HT-29 (cell line): ENCODE data around the gene CA10. TPM values are rescaled to one million over a fixed set of nuclear protein-coding genes. Genes with fewer than 3 reads are reported as not detected.
A peak's percentile ranks its signal among the peaks of the same experiment; 100 is the strongest.

Experiments used
- DNase-seq: peaks from one replicate; pipeline ENCODE4 v3.0.0-alpha.2; 2015; ENCODE audit warnings: low spot score
- total RNA-seq: library from RNA; depleted of rRNA; stranded (reverse); fragments of >200 nt; shearing (Covaris generic); gene quantifications from 2 replicates; pipeline ENCODE4 v1.2.3, GENCODE V29; 2014

Gene CA10
- total RNA-seq, 1 experiment from 2014 or later = not detected

GRCh38 chr17:52147431-52147830, 11.1 kb downstream of the CA10 start:
- DNase-seq = no peak

DNA sequence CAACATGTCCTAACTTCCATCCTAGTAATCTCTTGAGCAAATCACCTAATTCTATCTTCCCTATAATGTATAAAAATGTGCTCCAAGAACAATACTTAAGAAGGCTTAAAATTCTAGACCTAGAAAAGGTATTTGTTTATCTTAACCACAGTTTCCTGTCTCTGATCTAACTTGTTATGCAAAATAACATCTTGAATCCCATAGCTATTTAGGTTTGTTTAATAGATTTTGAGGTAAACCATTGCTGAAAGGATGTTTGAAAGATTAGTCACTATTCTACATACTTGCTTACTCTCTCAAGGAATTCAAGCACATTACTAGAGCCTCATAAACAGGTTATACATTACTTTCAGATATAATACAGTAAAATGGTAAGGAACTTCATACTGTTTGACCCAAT, 13.0 kb downstream of the CA10 start:
- no peak for DNase-seq

DNA sequence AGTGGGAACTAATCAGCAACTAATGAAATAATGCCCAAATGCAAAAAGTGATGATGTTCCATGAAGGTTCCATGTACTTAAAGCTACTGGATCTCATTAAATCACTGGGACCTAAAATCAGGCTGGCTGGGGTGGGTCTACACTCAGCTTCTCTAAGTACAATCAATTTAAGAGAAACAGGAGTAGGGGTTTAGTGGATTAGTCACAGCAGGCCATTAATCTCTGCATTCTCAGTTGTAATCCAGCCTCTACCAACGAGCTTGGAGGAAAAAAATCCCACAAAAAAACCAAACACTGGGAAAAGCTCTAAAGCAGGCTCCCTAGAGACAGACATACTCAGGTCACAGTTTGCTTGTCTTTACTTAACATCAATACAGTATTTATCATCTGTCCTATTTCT, 15.0 kb downstream of the CA10 start:
- DNase-seq = no peak

DNA sequence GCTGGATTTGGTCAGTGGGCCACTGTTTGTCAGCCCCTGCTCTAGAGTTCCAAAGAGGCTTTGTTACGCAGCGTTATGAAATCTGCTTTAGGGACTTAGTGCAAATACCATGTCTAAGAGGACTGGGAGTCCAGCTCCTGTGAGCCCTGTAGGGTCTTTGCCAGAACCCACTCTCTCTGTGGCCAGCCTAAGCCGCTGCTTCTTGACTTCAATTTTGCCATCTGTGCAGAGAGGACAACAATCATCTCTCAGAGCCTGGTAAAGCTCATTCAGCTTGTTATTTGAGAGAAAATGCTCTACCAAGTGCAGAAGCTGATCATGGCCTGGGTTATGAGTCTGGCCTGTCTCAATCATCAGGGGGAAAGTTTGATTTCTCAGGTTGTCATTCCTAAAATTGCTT, 17.9 kb downstream of the CA10 start:
- no peak for DNase-seq

DNA sequence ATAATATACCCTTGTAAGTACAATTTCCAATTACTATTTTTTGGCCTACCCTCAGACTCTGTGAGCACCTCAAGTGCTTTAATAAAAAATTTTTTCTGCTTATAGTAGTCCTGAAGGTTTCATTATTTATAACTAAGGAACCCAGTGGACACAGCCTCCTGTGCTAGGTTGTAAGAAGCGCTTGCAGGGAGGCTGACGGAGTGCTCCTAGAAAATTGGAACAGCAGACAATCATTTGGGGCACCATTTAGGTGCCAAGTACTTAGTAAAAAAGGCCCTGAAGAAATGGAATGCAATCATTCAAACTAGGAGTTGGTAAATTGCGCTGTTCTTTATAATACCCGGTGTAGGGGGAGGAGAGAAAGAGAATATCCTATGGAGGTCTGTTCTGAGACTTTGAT, 19.8 kb downstream of the CA10 start:
- no peak for DNase-seq

- DNase-seq = no peak
Measured at GRCh38 chr17:52138350-52138749, 20.2 kb downstream of the CA10 start.

DNA sequence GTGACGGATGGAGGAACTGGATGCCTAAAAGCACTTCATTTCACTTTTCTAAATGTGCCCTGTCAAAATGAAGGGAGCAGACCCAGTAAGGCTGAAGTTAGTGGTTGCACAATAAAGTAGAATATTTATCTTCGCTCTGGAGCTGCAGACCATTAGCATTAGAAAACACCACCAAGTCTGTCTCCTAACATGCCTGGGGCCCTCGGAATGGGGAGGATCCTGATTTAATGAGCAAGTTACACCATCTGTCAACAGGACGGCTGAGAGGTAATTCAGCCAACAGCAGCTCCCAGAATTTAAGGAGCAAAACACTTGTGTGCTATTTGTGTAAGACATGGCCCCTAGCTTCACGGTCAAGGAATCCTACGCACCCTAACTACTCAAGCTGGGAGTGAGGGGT, 22.3 kb downstream of the CA10 start:
- DNase-seq = no peak

DNA sequence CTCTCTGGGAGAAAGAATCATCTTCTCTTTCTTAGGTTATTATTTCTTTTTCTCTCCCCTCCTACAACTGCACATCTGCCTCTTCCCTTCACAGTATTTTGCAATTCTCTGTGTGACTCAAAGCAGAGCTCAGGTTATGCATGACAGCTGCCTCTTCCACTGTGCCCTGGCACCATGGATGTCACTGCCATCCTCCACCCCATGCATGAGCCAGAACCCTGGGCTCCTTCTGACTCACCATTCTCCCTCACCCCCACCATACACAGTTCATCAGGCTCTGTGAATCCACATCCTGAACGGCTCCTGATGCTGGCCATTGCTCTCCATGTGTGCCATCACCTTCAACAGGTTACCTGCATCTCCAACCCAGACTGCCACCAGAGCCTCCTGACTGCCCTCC, 23.9 kb downstream of the CA10 start:
- no peak for DNase-seq

DNA sequence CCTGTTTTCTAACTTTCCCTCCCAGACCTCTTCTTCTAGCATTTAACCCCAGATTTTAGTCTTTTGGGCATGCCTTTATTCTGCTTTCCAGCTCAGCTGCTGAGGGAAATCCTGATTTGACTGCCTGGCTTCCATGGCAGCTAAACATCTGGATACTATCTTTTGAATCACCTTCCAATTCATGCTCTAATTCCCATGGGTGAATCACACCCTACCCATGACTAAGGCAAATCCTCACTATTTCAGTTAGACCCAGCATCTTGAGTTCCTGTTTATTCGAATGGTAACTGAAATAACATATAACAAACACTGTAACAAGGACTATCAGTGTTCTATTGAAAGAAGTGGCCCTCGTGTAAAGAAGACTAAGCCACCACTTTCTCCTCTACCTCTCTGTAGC, 29.8 kb downstream of the CA10 start:
- no peak for DNase-seq

GRCh38 chr17:52124993-52125392, 33.5 kb downstream of the CA10 start:
- no peak for DNase-seq

GRCh38 chr17:52124561-52124960, 34.0 kb downstream of the CA10 start:
- DNase-seq = no peak

- no peak for DNase-seq
Measured at GRCh38 chr17:52120465-52120864, 38.0 kb downstream of the CA10 start.

GRCh38 chr17:52110923-52111581, 47.5 kb downstream of the CA10 start:
- DNase-seq = no peak

- peak; percentile 67 for DNase-seq
Measured at GRCh38 chr17:52106638-52107261, 51.8 kb downstream of the CA10 start.

GRCh38 chr17:52106072-52106471, 52.4 kb downstream of the CA10 start:
- no peak for DNase-seq

- no peak for DNase-seq
Measured at GRCh38 chr17:52105591-52105990, 52.9 kb downstream of the CA10 start.

DNA sequence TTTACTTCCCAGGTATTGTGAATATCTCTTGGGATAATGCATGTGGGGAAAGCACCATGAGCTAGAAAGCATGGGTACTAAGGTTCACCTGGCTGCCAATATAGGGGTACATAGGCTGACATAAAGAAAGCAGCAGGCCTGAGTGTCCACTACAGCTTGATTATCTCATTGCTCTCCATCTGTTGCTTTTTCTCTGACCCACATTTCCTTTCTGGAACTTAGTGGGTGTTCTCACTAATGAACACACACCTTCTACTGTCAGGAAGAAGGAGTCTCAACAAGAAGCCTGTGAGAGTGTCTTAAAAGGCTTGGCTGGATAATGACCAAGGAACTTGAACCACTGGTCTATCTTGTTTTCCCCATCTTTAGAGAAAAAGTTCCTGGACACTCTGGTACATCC, 62.5 kb downstream of the CA10 start:
- no peak for DNase-seq

DNA sequence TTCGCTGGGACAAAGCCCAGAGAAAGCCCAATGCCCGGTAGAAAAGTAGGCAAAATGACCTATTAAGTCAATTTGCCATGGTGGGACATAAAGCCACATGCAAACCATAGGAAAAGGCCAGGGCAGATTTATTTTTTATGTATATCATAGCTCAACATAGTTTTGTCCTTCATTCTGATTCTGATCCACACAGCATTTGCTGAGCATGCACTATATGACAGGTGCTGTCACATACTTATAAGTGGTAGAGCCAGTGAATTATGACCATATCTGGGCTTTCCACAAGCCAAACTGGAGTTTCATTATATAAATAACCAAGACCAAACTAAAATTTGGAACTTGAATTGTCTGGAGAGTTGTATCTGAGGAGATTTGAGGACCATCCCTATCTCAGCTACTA, 74.3 kb downstream of the CA10 start:
- no peak for DNase-seq

GRCh38 chr17:52079496-52079895, 79.0 kb downstream of the CA10 start:
- DNase-seq = no peak

GRCh38 chr17:52071712-52072111, 86.8 kb downstream of the CA10 start:
- no peak for DNase-seq

DNA sequence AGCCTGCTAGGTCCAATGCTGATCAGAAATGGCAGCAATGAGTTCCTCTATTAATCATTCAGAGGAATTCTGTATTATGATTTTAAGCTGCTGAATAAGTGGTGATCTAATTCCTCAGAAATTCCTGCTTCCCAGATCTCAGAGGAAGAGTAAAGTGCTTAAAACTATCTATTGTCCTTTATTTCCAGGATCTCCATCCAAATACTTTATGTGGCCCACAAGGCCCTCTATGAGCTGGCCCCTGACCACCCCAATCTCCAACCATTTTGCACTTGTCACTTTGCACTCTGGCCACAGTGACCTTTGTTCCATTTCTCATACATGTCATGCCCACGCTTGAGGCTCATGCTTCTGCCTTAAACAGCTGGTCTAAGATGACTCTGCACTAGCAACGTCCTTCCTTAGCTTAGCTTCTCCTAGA, 93.7 kb downstream of the CA10 start:
- no peak for DNase-seq

DNA sequence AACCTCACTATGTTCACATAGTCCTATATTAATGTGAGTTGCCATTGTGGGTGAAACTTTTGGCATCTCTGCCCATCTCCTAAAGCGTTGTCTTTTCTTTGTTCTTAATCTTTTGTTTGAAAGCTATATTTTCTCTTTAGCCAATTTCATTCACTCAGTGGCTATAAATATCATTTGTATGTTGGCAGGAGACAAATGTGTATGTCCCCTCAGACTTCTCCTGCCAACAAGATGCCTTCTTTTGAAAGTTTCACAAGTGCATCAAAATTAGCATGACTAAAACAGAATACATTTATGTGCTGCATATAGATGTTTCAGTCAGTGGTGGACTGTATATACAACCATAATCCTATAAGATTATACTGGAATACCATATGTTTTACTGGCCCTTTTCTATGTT, 109.0 kb downstream of the CA10 start:
- DNase-seq = no peak

DNA sequence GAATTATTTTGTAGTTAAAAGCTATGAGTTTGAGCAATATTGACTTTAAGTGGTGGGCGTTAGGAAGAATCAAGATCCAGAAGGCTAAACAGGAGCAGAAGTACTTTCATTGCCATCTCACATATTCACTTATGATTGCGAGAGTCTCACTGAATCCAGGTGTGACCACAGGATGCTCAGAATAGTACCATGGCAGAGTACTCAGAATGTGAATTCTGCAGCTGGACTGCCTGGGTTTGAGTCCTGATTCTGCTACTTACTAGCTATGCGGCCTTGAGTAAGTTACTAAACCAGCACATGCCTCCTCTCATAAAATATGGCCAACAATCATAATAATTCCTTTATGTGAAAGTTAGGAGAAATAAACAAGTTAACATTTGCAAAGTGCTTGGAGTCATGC, 109.5 kb downstream of the CA10 start:
- DNase-seq = no peak
